GM18520 (cell line): Measurements from ENCODE around the gene MRPL37.
A peak's percentile ranks its signal among the peaks of the same experiment; 100 is the strongest.
"Not testable (repeated sequence)": the region's sequence is repeated elsewhere in the genome, so short reads cannot be mapped to it uniquely, and the experiment has no call there.

Source experiments
- ATAC-seq: cut with Tn5 transposase; IDR thresholded peaks from one replicate; pipeline ENCODE4 v1.9.1; 2021; ENCODE audit not compliant: unreplicated experiment

Gene MRPL37

GRCh38 chr1:54218883-54219687 is 19.1 kb downstream of the MRPL37 start:
- ATAC-seq: no peak

- ATAC-seq: no peak
These were observed 19.7 kb downstream of the MRPL37 start for GRCh38 chr1:54219688-54220003.

GRCh38 chr1:54220004-54220811 is 20.2 kb downstream of the MRPL37 start:
- no peak for ATAC-seq

GRCh38 chr1:54221113-54221834 is 21.3 kb downstream of the MRPL37 start:
- no peak for ATAC-seq

GRCh38 chr1:54221867-54222484 is 22.0 kb downstream of the MRPL37 start:
- ATAC-seq: no peak

- ATAC-seq: no peak
These were observed 22.7 kb downstream of the MRPL37 start for GRCh38 chr1:54222711-54223110.

GRCh38 chr1:54223441-54224202 is 23.7 kb downstream of the MRPL37 start:
- no peak for ATAC-seq

GRCh38 chr1:54224233-54224632 is 24.3 kb downstream of the MRPL37 start:
- ATAC-seq: no peak

- ATAC-seq: no peak
These were observed 25.4 kb downstream of the MRPL37 start for GRCh38 chr1:54225378-54225777.

GRCh38 chr1:54225986-54226559 is 26.1 kb downstream of the MRPL37 start:
- ATAC-seq: no peak

- no peak for ATAC-seq
These were observed 27.2 kb downstream of the MRPL37 start for GRCh38 chr1:54227091-54227602.

- ATAC-seq: no peak
These were observed 27.9 kb downstream of the MRPL37 start for GRCh38 chr1:54227891-54228310.

GRCh38 chr1:54228638-54229079 is 28.7 kb downstream of the MRPL37 start:
- no peak for ATAC-seq

GRCh38 chr1:54229281-54229891 is 29.4 kb downstream of the MRPL37 start:
- ATAC-seq: no peak

GRCh38 chr1:54230507-54231339 is 30.8 kb downstream of the MRPL37 start:
- peak; percentile 53 for ATAC-seq

GRCh38 chr1:54233196-54233595 is 33.2 kb downstream of the MRPL37 start:
- ATAC-seq: not testable (repeated sequence)

- ATAC-seq: no peak
These were observed 34.3 kb downstream of the MRPL37 start for GRCh38 chr1:54234284-54234683.

- no peak for ATAC-seq
These were observed 37.6 kb downstream of the MRPL37 start for GRCh38 chr1:54237586-54237985.
